Erythroblast (primary cell): ENCODE data around the gene DEPDC7.

ENCODE experiments used
- GATA1 ChIP-seq: IDR thresholded peaks from 2 replicates; pipeline ENCODE4 v1.6.1; 2011; ENCODE audit warnings: low read depth, mild to moderate bottlenecking, control low read depth, low read length, moderate library complexity
- POLR2A ChIP-seq: IDR thresholded peaks from 2 replicates; pipeline ENCODE4 v1.6.1; 2011; ENCODE audit warnings: mild to moderate bottlenecking, low read length

- TF ChIP-seq POLR2A (no peak), GATA1 (no peak)
These were observed 24.6 kb downstream of the DEPDC7 start for GRCh38 chr11:33040033-33040861.
